Neural cell (in vitro differentiated cells): ENCODE measurements around the gene KIF16B. TPM values are rescaled to one million over a fixed set of nuclear protein-coding genes. Genes with fewer than 3 reads are reported as not detected.

ENCODE experiments used
- H2AFZ ChIP-seq: fragments of 200-600, 300-800 bp; sonication (generic), shearing (Covaris generic); 2 replicates; pipeline ENCODE4 v1.6.0; 2014; ENCODE audit warnings: low read depth, mild to moderate bottlenecking, antibody characterized with exemption, low read length, moderate library complexity
- H3F3A ChIP-seq: fragments of 200-600 bp; shearing (Covaris generic); 2 replicates; pipeline ENCODE4 v1.6.1; 2016; ENCODE audit warnings: mild to moderate bottlenecking, moderate library complexity, mixed read lengths, antibody characterized with exemption, low read length; ENCODE audit not compliant: insufficient read depth, poor library complexity, severe bottlenecking
- H3K27ac ChIP-seq: fragments of 200-600, 300-800 bp; sonication (generic), shearing (Covaris generic); 2 replicates; pipeline ENCODE4 v1.5.1; 2014; ENCODE audit warnings: mild to moderate bottlenecking, low read length, moderate library complexity
- H3K27me3 ChIP-seq: fragments of 300-800, 200-600 bp; sonication (generic), shearing (Covaris generic); 2 replicates; pipeline ENCODE4 v1.6.0; 2014; ENCODE audit warnings: mild to moderate bottlenecking, low read depth, low read length, moderate library complexity; ENCODE audit not compliant: insufficient read depth
- H3K36me3 ChIP-seq: fragments of 300-800, 200-600 bp; sonication (generic), shearing (Covaris generic); 2 replicates; pipeline ENCODE4 v1.5.1; 2014; ENCODE audit warnings: mild to moderate bottlenecking, antibody characterized with exemption, low read length, moderate library complexity; ENCODE audit not compliant: insufficient read depth
- H3K4me2 ChIP-seq: fragments of 300-800, 200-600 bp; sonication (generic), shearing (Covaris generic); 2 replicates; pipeline ENCODE4 v1.6.0; 2014; ENCODE audit warnings: mild to moderate bottlenecking, low read length
- H3K4me3 ChIP-seq: fragments of 300-800, 200-600 bp; sonication (generic), shearing (Covaris generic); 2 replicates; pipeline ENCODE4 v1.5.1; 2014; ENCODE audit warnings: mild to moderate bottlenecking, low read length, moderate library complexity
- H3K79me2 ChIP-seq: fragments of 200-600 bp; shearing (Covaris generic); replicated peaks from 2 replicates; pipeline ENCODE4 v1.6.0; 2014; ENCODE audit warnings: mild to moderate bottlenecking, low read length, moderate library complexity; ENCODE audit not compliant: insufficient read depth
- H3K9ac ChIP-seq: fragments of 300-800, 200-600 bp; sonication (generic), shearing (Covaris generic); 2 replicates; pipeline ENCODE4 v1.6.1; 2016; ENCODE audit warnings: mild to moderate bottlenecking, low read length, mixed read lengths
- H3K9me2 ChIP-seq: fragments of 200-600 bp; shearing (Covaris generic); 2 replicates; pipeline ENCODE4 v1.6.1; 2016; ENCODE audit warnings: mild to moderate bottlenecking, low read length, mixed read lengths; ENCODE audit not compliant: insufficient read depth
- H3K9me3 ChIP-seq: fragments of 200-600, 300-800 bp; sonication (generic), shearing (Covaris generic); 2 replicates; pipeline ENCODE4 v1.6.1; 2016; ENCODE audit warnings: mild to moderate bottlenecking, mixed run types, low read length, moderate library complexity, mixed read lengths
- H4K20me1 ChIP-seq: fragments of 200-600 bp; shearing (Covaris generic); 2 replicates; pipeline ENCODE4 v1.6.1; 2016; ENCODE audit warnings: mild to moderate bottlenecking, mixed run types; ENCODE audit not compliant: insufficient read depth
- CTCF ChIP-seq: fragments of 450-650 bp; IDR thresholded peaks from 2 replicates; pipeline ENCODE4 v1.5.1; 2014; ENCODE audit warnings: antibody characterized with exemption, mild to moderate bottlenecking, moderate library complexity; ENCODE audit not compliant: poor library complexity, severe bottlenecking
- EP300 ChIP-seq: fragments of 450-650 bp; conservative IDR thresholded peaks from 2 replicates; pipeline ENCODE4 v1.6.1; 2014; ENCODE audit warnings: antibody characterized with exemption, mild to moderate bottlenecking, moderate library complexity; ENCODE audit not compliant: poor library complexity, severe bottlenecking
- EZH2 ChIP-seq: fragments of 200-600, 300-800 bp; shearing (Covaris generic), sonication (generic); IDR thresholded peaks from 2 replicates; pipeline ENCODE4 v1.6.1; 2014; ENCODE audit warnings: antibody characterized with exemption, low read length, borderline replicate concordance, mild to moderate bottlenecking; ENCODE audit not compliant: insufficient read depth, poor library complexity, severe bottlenecking
- MXI1 ChIP-seq: fragments of 450-650 bp; conservative IDR thresholded peaks from 2 replicates; pipeline ENCODE4 v1.6.1; 2014; ENCODE audit warnings: antibody characterized with exemption, mild to moderate bottlenecking; ENCODE audit not compliant: poor library complexity, severe bottlenecking
- POLR2AphosphoS5 ChIP-seq: IDR thresholded peaks from 2 replicates; pipeline ENCODE4 v1.6.1; 2012
- RAD21 ChIP-seq: fragments of 450-650 bp; conservative IDR thresholded peaks from 2 replicates; pipeline ENCODE4 v1.6.1; 2014; ENCODE audit warnings: antibody characterized with exemption, mild to moderate bottlenecking, moderate library complexity
- SMC3 ChIP-seq: fragments of 450-650 bp; conservative IDR thresholded peaks from 2 replicates; pipeline ENCODE4 v1.6.1; 2014; ENCODE audit warnings: antibody characterized with exemption, mild to moderate bottlenecking, moderate library complexity; ENCODE audit not compliant: poor library complexity
- TAF1 ChIP-seq: IDR thresholded peaks from 2 replicates; pipeline ENCODE4 v1.6.1; 2012; ENCODE audit warnings: low read depth
- polyA plus RNA-seq: library from polyadenylated mRNA; depleted of rRNA; stranded (reverse); fragments of >200 nt; gene quantifications from 2 replicates; pipeline ENCODE4 v1.2.3, GENCODE V29; 2014
- TF ChIP-seq, protein P1 (sequence below): IDR thresholded peaks from 2 replicates; pipeline ENCODE4 v1.6.1; 2012; ENCODE audit warnings: borderline replicate concordance

KIF16B gene
- polyA plus RNA-seq, 1 donor from 2014 or later = 3.8 TPM

DNA sequence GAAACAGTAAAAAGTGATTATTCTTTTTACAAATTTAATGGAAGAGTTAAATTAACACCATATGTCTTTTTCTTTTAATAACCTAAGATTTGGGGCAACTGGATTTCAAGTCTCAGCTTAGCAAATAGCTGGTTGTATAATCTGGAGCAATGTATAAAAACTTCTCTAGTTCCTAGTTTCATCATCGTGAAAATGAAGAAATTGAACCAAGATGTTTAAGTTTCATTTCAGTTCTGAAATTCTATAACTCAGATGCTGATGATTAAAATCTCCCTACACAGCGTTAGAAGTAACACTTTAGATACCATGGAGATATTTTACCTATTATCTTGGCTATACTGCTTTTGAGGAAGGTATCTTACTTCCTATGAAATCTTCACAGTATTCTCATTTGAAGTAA lies 252.0 kb downstream of the KIF16B start:
- Histone ChIP-seq H3K9me2 (no peaks in the 10 kb centered on the region), H3K9ac (no peak overlapping the region), H3F3A (no peaks in the 10 kb centered on the region), H3K9me3 (no peaks in the 10 kb centered on the region), H3K79me2 (no peaks in the 10 kb centered on the region), H2AFZ (no peak overlapping the region), H3K4me2 (no peak overlapping the region), H4K20me1 (no peaks in the 10 kb centered on the region), H3K27me3 (no peaks in the 10 kb centered on the region), H3K27ac (no peak overlapping the region), H3K4me3 (no peak overlapping the region), H3K36me3 (no peaks in the 10 kb centered on the region)
- TF ChIP-seq, protein P1, sequence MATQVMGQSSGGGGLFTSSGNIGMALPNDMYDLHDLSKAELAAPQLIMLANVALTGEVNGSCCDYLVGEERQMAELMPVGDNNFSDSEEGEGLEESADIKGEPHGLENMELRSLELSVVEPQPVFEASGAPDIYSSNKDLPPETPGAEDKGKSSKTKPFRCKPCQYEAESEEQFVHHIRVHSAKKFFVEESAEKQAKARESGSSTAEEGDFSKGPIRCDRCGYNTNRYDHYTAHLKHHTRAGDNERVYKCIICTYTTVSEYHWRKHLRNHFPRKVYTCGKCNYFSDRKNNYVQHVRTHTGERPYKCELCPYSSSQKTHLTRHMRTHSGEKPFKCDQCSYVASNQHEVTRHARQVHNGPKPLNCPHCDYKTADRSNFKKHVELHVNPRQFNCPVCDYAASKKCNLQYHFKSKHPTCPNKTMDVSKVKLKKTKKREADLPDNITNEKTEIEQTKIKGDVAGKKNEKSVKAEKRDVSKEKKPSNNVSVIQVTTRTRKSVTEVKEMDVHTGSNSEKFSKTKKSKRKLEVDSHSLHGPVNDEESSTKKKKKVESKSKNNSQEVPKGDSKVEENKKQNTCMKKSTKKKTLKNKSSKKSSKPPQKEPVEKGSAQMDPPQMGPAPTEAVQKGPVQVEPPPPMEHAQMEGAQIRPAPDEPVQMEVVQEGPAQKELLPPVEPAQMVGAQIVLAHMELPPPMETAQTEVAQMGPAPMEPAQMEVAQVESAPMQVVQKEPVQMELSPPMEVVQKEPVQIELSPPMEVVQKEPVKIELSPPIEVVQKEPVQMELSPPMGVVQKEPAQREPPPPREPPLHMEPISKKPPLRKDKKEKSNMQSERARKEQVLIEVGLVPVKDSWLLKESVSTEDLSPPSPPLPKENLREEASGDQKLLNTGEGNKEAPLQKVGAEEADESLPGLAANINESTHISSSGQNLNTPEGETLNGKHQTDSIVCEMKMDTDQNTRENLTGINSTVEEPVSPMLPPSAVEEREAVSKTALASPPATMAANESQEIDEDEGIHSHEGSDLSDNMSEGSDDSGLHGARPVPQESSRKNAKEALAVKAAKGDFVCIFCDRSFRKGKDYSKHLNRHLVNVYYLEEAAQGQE = no peak
- TF ChIP-seq TAF1 (no peak), CTCF (no peak), MXI1 (no peak), SMC3 (no peak), EZH2 (no peak), POLR2AphosphoS5 (no peak), EP300 (no peak), RAD21 (no peak)

DNA sequence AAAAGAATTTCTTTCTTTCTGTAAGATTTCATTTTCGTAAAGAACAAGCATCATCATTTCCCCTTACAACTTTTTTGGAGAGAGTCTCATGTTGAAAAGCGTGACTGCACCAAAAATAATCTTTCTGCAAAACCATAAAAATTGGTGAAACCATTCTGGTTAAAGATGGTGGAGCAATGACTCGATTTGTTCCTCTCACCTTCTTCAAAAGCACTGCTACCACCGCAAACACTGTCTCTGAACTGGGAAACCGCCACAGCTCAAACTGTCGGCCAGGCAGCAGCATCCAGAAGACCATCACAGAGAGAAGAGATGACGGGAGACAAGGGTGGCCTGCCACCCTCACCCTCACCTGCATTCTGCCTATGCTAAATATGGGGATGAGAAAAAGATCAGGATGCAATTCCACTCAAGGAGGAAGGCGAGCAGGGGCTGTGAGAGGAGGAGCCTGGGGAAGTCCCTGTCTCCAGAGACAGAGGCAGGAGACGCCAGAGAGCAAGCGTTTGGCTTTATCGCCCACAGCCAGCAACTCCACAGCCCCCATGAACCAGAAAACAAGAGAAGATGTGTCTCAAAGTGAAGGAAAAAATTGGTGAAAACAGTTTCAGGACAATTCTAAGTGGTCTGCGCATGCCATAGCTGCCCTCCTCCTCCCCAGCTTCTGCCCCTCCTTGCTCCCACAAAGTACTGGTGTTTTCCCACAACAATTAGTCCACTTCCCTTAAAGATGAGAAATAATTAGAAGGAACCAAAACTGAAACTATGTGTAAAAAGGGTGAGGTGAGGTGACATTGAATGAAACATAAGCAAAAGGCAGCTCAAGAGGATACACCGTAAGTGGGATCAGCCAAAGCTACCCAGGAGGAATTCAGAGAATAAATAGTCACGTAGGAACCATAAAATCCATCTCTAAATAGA lies 255.5 kb downstream of the KIF16B start:
- Histone ChIP-seq H3K27me3 (no peaks in the 10 kb centered on the region), H3K9me3 (no peaks in the 10 kb centered on the region), H3K4me3 (no peak overlapping the region), H3K9ac (no peak overlapping the region), H2AFZ (no peak overlapping the region), H4K20me1 (no peaks in the 10 kb centered on the region), H3K9me2 (no peaks in the 10 kb centered on the region), H3K4me2 (no peak overlapping the region), H3F3A (no peaks in the 10 kb centered on the region), H3K79me2 (no peaks in the 10 kb centered on the region), H3K27ac (no peak overlapping the region), H3K36me3 (no peaks in the 10 kb centered on the region)
- TF ChIP-seq RAD21 = no peak
- TF ChIP-seq POLR2AphosphoS5 = no peak
- TF ChIP-seq EZH2 = no peak
- TF ChIP-seq SMC3 = no peak
- TF ChIP-seq CTCF = no peak
- no peak for TF ChIP-seq TAF1
- TF ChIP-seq, protein P1 = no peak
- TF ChIP-seq EP300 = no peak
- no peak for TF ChIP-seq MXI1
